GM21515 (cell line): ENCODE data around the gene NATD1.
"Not testable (repeated sequence)": the region's sequence is repeated elsewhere in the genome, so short reads cannot be mapped to it uniquely, and the experiment has no call there.

ENCODE experiments used
- ATAC-seq: cut with Tn5 transposase; IDR thresholded peaks from one replicate; pipeline ENCODE4 v1.9.1; 2021; ENCODE audit not compliant: unreplicated experiment

NATD1 gene

GRCh38 chr17:21194226-21194625 lies 59.0 kb downstream of the NATD1 start:
- ATAC-seq = no peak

GRCh38 chr17:21193031-21193430 lies 60.2 kb downstream of the NATD1 start:
- no peak for ATAC-seq

GRCh38 chr17:21192414-21192813 lies 60.8 kb downstream of the NATD1 start:
- ATAC-seq = not testable (repeated sequence)

- no peak for ATAC-seq
These were observed 61.5 kb downstream of the NATD1 start for GRCh38 chr17:21191698-21192097.

GRCh38 chr17:21190078-21190477 lies 63.1 kb downstream of the NATD1 start:
- no peak for ATAC-seq

GRCh38 chr17:21189361-21189760 lies 63.8 kb downstream of the NATD1 start:
- ATAC-seq = no peak
